Cardiac fibroblast (primary cell): ENCODE data around the gene NIT2.

Experiments used
- DNase-seq, 2 donors: peaks; one replicate each; pipeline versions ENCODE4 v3.0.0 to v3.0.0-alpha.2; 2010; ENCODE audit warnings: low read depth in 2 of 2
- H3K4me3 ChIP-seq, 2 donors: replicated peaks in 1 of 2; 1 replicate in 1 of 2; 2 replicates in 1 of 2; pipeline ENCODE4 v1.5.1; 2011; ENCODE audit warnings: low read depth in 2 of 2, low read length in 2 of 2, mild to moderate bottlenecking in 2 of 2, moderate library complexity in 1 of 2
- TF ChIP-seq, protein P1 (sequence below): IDR thresholded peaks from one replicate; pipeline ENCODE4 v1.5.1; 2011; ENCODE audit warnings: low read depth, mild to moderate bottlenecking, low read length, inconsistent platforms

Gene NIT2

DNA sequence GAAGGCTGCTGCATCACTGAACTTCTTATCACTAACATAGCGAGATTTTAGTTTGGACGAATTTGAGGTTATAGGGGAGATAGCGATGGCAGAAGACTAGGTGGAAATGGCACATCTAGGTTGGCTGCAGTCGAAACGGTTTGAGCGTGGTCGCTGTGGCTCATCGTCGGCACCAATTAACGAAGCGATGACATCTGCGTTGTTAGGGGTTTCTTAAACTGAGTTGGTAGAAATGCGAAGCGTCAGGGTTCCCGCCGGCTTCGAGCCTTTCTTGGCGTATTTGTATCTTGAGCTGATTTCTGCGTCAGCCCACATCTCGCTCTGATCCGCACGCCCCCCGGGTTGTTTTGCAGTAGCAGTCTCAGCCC lies 67.1 kb downstream of the NIT2 start:
- H3K4me3 ChIP-seq = peak overlapping the region; percentile 83 to 88
- DNase-seq = peak; percentile 62 to 65
- TF ChIP-seq, protein P1, sequence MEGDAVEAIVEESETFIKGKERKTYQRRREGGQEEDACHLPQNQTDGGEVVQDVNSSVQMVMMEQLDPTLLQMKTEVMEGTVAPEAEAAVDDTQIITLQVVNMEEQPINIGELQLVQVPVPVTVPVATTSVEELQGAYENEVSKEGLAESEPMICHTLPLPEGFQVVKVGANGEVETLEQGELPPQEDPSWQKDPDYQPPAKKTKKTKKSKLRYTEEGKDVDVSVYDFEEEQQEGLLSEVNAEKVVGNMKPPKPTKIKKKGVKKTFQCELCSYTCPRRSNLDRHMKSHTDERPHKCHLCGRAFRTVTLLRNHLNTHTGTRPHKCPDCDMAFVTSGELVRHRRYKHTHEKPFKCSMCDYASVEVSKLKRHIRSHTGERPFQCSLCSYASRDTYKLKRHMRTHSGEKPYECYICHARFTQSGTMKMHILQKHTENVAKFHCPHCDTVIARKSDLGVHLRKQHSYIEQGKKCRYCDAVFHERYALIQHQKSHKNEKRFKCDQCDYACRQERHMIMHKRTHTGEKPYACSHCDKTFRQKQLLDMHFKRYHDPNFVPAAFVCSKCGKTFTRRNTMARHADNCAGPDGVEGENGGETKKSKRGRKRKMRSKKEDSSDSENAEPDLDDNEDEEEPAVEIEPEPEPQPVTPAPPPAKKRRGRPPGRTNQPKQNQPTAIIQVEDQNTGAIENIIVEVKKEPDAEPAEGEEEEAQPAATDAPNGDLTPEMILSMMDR = no peak

DNA sequence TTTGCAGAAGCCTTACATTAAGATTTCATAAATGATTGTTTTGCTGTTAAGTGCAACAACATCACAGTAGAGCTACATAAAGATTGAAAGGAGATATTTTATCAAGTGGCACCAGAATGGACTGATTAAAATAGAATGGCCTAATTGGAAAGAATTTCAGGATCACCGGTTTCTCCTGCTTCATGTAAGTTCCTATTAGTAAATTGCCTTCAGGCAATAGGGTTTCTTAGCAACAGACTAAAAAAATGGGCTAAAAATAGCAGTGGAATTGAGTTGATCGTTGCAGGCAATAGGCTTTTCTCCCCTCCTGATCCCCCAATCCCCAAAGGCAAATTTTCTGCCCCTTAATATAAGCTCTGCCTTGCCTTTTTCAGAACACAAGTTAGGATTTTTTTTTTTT lies 67.7 kb downstream of the NIT2 start:
- TF ChIP-seq, protein P1 = no peak
- peak overlapping the region; percentile 83 to 88 for H3K4me3 ChIP-seq
- peak; percentile 52 to 59 for DNase-seq

DNA sequence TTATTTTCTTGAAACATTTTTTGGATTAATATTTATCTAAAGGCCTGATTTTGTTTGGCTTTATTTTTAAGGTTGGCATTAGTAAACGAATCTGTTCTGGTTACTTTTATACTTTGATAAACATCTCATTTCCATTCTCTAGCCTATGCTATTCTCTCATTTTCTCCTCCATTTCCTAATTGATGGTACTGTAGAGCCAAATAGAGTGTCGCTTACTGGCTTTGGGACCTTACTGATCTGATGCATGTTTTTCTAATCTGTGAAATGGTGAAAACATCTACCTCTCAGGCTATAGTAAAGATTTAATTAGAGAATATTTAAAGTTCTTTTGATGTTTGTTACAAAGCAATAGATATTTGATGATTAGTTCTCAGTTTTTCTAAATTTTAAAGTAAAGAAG lies 68.3 kb downstream of the NIT2 start:
- H3K4me3 ChIP-seq = peak overlapping the region; percentile 83 to 88
- DNase-seq = no peak
- TF ChIP-seq, protein P1 = no peak

DNA sequence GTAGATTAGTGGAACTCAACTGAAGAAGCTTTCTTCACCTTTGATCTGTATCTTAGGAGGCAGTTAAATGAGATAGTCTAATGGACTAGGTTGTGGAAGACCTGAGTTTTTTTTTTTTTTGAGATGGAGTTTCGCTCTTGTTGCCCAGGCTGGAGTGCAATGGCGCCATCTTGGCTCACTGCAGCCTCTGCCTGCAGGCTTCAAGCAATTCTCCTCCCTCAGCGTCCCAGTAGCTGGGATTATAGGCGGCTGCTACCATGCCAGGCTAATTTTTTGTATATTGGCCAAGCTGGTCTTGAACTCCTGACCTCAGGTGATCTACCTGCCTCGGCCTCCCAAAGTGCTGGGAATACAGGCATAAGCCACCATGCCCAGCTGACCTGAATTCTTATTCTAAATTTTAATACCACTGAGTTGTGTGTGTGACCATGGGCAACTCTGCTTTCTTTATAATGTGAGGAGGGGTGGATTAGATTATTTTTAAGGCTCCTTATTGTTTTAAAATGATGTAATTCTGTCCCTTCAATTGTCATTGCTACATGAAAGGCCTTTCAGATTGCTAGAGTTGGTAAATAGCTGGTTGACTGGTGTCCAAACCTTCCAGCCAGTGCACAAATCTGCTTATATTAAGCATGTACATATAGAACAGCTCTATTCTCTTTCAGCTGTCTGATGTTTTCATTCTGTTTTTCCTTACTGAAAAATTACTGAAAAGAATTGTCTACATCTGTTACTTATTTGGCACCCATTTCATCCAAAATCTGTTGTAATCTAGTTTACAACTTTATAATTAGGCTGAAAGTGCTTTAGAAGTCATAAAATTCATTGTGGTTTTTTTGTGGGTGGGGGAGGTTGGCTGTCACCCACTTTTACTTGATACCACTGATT lies 69.0 kb downstream of the NIT2 start:
- TF ChIP-seq, protein P1 = no peak
- H3K4me3 ChIP-seq = peak overlapping the region; percentile 83 to 88
- no peak for DNase-seq

DNA sequence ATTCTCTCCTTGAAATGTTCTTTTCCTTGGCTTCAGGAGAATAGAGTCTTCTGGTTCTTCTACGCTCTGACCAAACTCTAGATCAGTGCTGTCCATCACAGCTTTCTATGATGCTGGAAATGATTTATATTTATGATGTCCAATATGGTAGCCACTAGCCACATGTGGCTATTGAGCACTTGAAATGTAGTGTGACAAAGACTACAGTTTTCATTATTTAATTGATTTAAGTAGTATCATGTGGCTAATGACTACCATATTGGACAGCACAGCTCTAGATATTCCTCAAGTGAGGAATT lies 69.6 kb downstream of the NIT2 start:
- DNase-seq = no peak
- no peak overlapping the region for H3K4me3 ChIP-seq
- TF ChIP-seq, protein P1 = no peak

DNA sequence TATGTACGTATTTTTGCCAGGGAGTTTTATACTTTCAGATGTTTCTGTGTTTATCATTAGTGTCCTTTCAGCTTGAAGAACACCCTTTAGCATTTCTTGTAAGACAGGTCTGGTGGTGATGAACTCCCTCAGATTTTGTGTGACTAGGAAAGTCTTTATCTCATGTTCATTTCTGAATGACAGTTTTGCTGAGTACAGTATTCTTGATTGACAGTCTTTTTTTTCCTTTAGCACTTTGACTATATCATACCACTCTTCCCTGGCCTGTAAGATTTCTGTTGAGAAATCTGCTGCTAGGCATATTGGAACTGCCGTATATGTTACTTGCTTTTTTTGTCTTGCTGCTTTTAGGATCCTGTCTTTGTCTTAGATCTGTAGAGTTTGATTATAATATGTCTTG lies 72.6 kb downstream of the NIT2 start:
- no peak overlapping the region for H3K4me3 ChIP-seq
- no peak for DNase-seq
- TF ChIP-seq, protein P1 = no peak
